Prostate gland (tissue), 2 donors: Measurements from ENCODE around the gene IGFL2. TPM values are rescaled to one million over a fixed set of nuclear protein-coding genes. Genes with fewer than 3 reads are reported as not detected.

ENCODE experiments used
- DNase-seq: peaks from one replicate; pipeline ENCODE4 v3.0.0-alpha.2; 2019; ENCODE audit warnings: low spot score
- H3K27ac ChIP-seq, 2 donors: fragments of 200-600 bp; sonication (generic); 2 replicates each; pipeline ENCODE4 v1.5.1; 2017 to 2019
- H3K27me3 ChIP-seq: fragments of 200-600 bp; sonication (generic); replicated peaks from 2 replicates; pipeline ENCODE4 v1.5.1; 2019; ENCODE audit not compliant: insufficient read depth
- H3K36me3 ChIP-seq, 2 donors: fragments of 200-600 bp; sonication (generic); 1 replicate in 1 of 2; 2 replicates in 1 of 2; pipeline versions ENCODE4 v1.5.1 to v1.8.1; 2017 to 2019
- H3K4me1 ChIP-seq: fragments of 200-600 bp; sonication (generic); replicated peaks from 2 replicates; pipeline ENCODE4 v1.5.1; 2019
- H3K4me3 ChIP-seq, 2 donors: fragments of 200-600 bp; sonication (generic); 2 replicates each; pipeline ENCODE4 v1.5.1; 2017 to 2019
- H3K9me3 ChIP-seq: fragments of 200-600 bp; sonication (generic); 2 replicates; pipeline ENCODE4 v1.5.1; 2017
- CTCF ChIP-seq, 4 experiments: fragments of 200-600 bp in 2 of 4; fragments of 450-650 bp in 2 of 4; sonication (generic) in 2 of 4; IDR thresholded peaks; 1 replicate in 3 of 4; 2 replicates in 1 of 4; pipeline ENCODE4 v1.5.1; 2016 to 2019; ENCODE audit warnings: antibody characterized with exemption in 4 of 4, mild to moderate bottlenecking in 2 of 4, moderate library complexity in 2 of 4
- POLR2A ChIP-seq: fragments of 450-650 bp; IDR thresholded peaks from one replicate; pipeline ENCODE4 v1.6.1; 2016; ENCODE audit warnings: antibody characterized with exemption, mild to moderate bottlenecking
- POLR2AphosphoS5 ChIP-seq: sonication (generic); formaldehyde crosslinking; IDR thresholded peaks from one replicate; pipeline ENCODE4 v1.6.1; 2017; ENCODE audit warnings: antibody characterized with exemption
- WGBS: methylation state at CpG from one replicate; pipeline ENCODE4 v1.1.5; 2018; 5-methylcytosine and 5-hydroxymethylcytosine counted together
- intact Hi-C: fragments of 100-400 bp; cut with DNase I; formaldehyde crosslinking; loops from one replicate; pipeline ENCODE4 v1.14.2; 2022
- total RNA-seq, 2 donors: library from RNA; depleted of rRNA; stranded (reverse); fragments of >200 nt; gene quantifications; one replicate each; pipeline ENCODE4 v1.1.0, GENCODE V29; 2016

The IGFL2 gene
- total RNA-seq, 2 donors from 2014 or later = 2.7 TPM; not detected in 1

- intact Hi-C loops = no loop called here
- H3K9me3 ChIP-seq = no peaks in the 10 kb centered on the region
- H3K27me3 ChIP-seq = no peaks in the 10 kb centered on the region
- no peak for DNase-seq
- 76% methylated on average over 1 of the region's 1 CpG for WGBS
- H3K36me3 ChIP-seq = no peaks in the 10 kb centered on the region
- H3K27ac ChIP-seq = no peak overlapping the region
- H3K4me1 ChIP-seq = no peaks in the 10 kb centered on the region
- no peak overlapping the region for H3K4me3 ChIP-seq
- TF ChIP-seq POLR2AphosphoS5 (no peak), CTCF (IDR thresholded peaks at IDR 0.05) (no peak), POLR2A (no peak)
These were observed 61.4 kb downstream of the IGFL2 start for GRCh38 chr19:46209472-46209871.

GRCh38 chr19:46210669-46211068 lies 62.6 kb downstream of the IGFL2 start:
- no peak for TF ChIP-seq CTCF (IDR thresholded peaks at IDR 0.05)
- no peak for TF ChIP-seq POLR2A
- no peak for TF ChIP-seq POLR2AphosphoS5
- no peak for DNase-seq
- Histone ChIP-seq H3K27me3 (no peaks in the 10 kb centered on the region), H3K4me1 (no peaks in the 10 kb centered on the region), H3K36me3 (no peaks in the 10 kb centered on the region), H3K9me3 (no peaks in the 10 kb centered on the region), H3K27ac (peak overlapping the region; percentile 37 to 49), H3K4me3 (no peak overlapping the region)
- intact Hi-C loops = no loop called here
- WGBS = 72% methylated on average over 1 of the region's 1 CpG

Other genes starting within 250 kb of the IGFL2 start
- 1 to 10 TPM; 8.7 to 9.1 TPM for gene MYPOP, start 245.6 kb upstream of the IGFL2 start, total RNA-seq
- 1 to 10 TPM in 1 of 2 donors, not detected in 1; 4.1 TPM for gene NANOS2, start 233.5 kb upstream of the IGFL2 start, total RNA-seq
- gene NOVA2, start 174.4 kb upstream of the IGFL2 start, total RNA-seq = 1 to 10 TPM in 1 of 2 donors, under 1 TPM in 1; 0.87 to 3.1 TPM
- 10 to 100 TPM; 22.9 to 23.7 TPM for gene CCDC61, start 152.8 kb upstream of the IGFL2 start, total RNA-seq
- not detected for gene PGLYRP1, start 125.2 kb upstream of the IGFL2 start, total RNA-seq
- not detected for gene IGFL4, start 107.2 kb upstream of the IGFL2 start, total RNA-seq
- not detected for gene IGFL3, start 23.6 kb upstream of the IGFL2 start, total RNA-seq
- 1 to 10 TPM in 1 of 2 donors, not detected in 1; 4.8 TPM for gene IGFL1, start 81.5 kb downstream of the IGFL2 start, total RNA-seq
- 10 to 100 TPM; 42.8 to 97.6 TPM for gene HIF3A, start 148.8 kb downstream of the IGFL2 start, total RNA-seq
- 10 to 100 TPM; 81.4 to 84.3 TPM for gene PPP5C, start 198.8 kb downstream of the IGFL2 start, total RNA-seq